ENCODE measurements around the gene ANAPC2.
"Not testable (repeated sequence)": the region's sequence is repeated elsewhere in the genome, so short reads cannot be mapped to it uniquely, and the experiment has no call there.

Gene ANAPC2

DNA sequence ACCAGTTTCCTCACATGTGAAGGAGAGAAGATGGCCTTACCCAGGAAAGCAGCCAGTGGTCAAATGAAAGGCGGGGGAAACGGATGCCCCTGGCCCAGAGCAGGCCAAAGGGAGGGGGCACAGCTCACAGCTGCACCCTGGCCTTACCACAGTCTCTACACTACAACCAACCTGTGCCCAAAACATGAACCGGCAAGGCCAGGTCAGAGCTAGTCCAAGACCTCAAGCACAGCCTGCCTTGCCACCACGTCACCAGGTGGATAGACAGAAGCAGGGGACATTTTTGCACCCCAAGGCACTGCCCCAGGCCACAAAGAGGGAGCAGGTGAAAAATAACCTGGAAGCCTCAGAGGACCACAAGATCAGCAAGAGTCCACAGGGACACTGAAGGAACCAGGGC is 44.9 kb downstream of the ANAPC2 start:
- DNase-seq (ENCODE audit: low spot score), result no peak

DNA sequence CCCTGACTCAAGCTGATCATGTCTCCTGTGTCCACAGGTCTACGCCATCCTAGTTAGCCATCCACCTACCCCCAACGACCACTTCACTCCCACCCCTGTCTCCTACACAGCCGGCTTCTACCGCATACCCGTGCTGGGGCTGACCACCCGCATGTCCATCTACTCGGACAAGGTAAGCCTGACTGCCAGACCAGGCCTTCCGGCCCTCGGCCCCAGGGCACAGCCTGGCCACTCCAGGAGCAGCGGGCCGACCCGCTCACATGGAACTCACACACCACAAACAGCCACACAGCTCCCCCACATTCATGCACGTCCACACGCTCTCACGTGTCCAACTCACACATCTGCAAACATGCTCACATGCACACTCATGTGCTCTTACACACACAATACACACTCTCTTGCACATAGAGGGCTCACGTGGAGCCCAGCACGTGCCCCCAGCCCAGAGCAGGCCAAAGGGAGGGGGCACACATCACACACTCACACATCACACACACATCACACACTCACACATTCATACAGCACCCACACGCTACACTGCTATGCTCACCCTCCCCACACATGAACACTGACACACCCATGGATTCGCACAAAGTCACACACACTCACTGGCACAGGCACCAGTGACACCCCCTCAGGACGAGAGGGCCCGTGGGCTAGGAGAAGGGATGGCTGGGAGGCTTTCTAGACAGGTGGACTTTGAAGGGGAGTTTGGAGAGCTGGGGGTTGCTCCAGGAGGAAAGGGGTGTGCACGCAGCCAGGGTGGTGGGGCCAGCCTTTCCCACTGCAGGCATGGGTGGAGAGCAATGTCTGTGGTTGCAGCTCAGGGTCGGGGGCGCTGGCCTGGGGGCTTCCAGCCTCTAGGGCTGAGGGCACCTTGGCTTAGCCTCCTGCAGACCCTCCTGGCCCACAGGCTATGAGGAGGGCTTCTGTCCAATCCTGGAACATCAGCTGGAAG is 46.1 kb downstream of the ANAPC2 start:
- DNase-seq (ENCODE audit: low spot score), result no peak

DNA sequence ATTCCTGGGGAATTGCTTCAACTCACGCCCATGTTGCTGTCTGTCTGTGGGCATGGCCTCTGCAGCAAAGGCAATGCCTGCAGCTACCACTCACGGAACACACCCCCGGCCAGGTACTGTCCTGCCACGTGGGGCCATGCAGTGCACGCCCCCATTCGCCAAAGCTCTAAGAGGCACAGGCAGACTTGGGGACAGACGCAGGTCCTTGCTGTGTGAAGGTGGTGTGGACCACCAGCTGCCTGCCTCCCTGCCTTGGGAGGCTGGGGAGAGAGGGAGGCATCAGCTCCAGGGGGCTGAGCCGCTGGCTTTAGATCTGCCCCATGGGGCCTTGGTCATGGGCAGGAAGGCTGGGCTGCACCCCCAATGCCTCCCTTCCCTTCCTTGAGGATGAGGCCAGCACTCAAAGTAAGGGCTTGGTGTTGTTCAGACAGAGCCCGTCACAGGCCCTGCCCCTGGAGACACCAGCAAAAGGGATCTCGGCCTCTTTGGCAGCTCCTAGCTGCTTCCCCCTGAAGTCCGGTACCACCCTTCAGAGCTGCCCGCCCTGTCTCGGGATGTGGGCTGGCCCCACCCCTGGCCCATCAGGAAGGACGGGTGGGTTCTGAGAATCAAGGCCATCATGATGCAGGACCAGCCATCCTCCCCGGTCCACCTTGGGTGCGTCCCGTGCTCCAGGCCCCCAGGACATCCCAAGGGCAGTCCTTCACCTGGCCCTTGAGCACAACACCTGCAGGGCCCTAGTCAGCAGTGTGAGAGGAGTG is 47.1 kb downstream of the ANAPC2 start:
- DNase-seq (ENCODE audit: low spot score), result no peak

DNA sequence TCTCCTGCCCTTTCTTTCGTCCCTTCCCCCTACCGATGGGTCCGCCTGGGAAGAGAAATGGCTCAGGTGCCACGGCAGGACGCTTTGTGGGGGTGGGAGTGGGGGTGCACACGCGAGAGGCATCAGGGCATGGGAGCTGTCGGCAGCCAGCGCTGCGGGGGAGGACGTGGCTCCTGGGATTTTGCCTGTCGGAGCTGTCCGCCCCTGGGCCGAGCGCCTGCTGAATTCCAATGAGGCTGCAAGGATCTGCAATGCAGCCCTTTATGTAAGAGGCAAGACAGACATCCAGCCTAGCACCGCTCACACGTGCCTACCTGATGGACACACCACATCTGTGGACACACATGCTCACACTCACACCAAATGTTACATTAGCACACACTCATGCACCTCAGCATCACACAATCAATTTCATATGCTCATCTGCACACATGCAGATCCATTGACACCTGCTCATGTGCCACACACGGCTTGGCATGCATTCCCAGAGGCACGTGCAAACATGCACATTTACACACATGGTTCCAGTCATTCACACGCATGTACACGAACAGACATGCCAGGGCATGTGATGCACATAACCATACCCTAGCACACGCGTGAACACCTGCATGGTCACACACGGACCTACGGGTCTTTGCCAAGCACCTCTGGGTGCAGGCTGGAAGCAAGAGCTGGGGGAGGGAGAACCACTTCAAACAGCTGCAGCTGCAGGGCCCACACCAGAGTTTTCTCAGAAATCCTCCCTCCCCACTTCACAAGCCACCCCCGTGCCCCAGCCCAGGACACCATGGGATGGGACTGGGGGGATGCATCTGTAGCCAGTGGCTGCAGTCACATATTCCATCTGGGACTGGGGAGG is 48.0 kb downstream of the ANAPC2 start:
- DNase-seq (ENCODE audit: low spot score), result no peak

DNA sequence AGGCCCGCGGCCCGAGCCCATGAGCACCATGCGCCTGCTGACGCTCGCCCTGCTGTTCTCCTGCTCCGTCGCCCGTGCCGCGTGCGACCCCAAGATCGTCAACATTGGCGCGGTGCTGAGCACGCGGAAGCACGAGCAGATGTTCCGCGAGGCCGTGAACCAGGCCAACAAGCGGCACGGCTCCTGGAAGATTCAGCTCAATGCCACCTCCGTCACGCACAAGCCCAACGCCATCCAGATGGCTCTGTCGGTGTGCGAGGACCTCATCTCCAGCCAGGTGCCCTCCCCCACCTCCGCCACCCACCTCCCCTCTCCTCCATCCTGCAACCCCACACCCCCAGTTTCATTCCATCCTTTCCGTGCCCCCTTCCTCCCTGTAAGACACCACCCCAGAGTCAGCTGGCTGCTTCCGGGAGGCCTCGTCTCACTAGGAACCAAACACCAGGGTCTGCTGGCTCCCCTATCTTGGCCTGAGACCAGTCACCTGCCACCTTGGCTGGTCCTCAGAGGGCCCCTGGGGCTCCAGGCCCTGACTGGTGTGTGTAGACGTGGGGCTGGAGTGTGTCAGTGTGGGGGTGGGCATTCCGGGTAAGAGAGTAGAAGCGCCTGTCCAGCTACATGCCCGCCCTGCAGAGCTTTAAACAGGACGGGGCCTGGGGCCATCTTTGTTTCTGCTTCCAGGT is 48.8 kb downstream of the ANAPC2 start:
- no peak for DNase-seq (ENCODE audit: low spot score)

DNA sequence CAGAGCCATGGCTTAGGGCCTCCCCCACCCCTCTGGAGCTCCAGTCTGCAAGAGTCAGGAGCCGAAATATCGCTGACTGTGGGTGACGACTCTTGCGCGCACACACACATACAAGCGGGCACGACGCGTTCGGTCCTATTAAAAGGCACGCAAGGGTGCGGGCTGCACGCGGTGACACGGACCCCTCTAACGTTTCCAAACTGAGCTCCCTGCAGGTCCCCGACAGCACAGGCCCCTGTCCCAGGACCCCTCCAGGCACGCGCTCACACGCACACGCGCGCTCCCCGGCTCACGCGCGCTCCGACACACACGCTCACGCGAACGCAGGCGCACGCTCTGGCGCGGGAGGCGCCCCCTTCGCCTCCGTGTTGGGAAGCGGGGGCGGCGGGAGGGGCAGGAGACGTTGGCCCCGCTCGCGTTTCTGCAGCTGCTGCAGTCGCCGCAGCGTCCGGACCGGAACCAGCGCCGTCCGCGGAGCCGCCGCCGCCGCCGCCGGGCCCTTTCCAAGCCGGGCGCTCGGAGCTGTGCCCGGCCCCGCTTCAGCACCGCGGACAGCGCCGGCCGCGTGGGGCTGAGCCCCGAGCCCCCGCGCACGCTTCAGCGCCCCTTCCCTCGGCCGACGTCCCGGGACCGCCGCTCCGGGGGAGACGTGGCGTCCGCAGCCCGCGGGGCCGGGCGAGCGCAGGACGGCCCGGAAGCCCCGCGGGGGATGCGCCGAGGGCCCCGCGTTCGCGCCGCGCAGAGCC is 49.5 kb downstream of the ANAPC2 start, which contains the start of gene GRIN1:
GRIN1 (plus strand) TSS at position 433 of the 746 bp plus-strand sequence. CDS start 333 bp downstream, outside the sequence.
- no peak for DNase-seq (ENCODE audit: low spot score)

DNA sequence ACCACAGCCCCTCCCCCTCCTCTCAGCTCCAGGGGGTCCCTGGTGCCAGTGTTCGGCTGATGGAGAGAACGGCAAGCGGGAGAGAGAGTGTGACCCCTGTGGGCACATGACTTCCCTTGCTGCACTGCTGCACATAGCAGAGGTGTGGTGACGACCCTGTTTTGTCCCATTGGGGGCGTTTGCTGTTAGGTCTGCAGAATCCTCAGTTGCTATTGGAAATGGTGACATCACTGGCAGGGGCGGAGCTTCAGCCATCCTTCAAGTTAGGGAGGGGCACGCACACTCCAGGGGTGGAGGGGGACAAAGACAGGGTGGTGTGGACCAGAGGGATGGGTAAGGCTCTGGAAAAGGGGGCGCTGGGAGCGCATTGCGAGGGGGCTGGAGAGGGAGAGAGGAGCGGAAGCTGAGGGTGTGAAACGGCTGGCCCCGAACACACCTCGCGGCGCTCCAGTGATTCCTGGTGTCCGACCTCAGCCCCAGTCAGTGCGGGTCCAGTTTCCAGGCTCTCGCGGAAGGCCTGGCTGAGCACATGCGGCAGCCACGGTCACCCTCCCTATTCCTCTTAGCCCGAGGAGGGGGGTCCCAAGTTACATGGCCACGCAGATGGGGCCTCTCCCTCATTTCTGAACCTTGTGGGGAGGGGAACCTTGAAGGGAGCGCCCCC is 50.2 kb downstream of the ANAPC2 start:
- DNase-seq (ENCODE audit: low spot score), result no peak

DNA sequence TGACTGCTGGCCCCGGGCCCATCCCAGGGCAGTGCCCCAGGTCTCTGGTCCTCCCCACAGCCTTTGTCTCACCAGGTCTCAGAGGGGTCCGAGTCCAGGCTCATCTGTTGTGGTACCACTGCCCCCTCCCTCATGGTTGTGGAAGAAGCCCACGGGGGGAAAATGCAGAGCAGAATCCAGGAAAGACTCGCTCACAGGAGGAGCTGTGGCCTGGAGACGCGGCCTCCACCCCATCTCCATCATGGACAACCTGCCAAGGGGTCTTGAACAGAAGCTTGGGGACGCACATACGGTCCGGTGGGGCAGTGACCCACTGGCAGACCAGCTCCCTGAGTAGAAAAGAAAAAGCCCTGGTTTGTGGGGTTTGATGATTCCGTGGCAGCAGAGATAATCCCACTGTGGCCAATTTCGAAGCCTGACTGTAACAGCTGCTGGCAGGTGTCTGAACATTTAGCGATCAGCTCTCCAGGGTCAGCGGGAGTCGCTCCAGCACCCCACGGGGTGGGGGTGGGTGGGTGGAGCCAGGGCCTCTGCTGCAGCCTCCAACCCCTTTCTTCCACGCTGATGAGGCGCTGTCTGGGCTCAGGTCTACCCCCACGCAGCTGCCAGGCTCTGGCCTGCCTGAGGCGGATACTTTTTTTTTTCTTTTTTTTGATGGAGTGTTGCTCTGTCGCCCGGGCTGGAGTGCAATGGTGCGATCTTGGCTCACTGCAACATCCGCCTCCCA is 51.3 kb downstream of the ANAPC2 start:
- DNase-seq (ENCODE audit: low spot score), result no peak

DNA sequence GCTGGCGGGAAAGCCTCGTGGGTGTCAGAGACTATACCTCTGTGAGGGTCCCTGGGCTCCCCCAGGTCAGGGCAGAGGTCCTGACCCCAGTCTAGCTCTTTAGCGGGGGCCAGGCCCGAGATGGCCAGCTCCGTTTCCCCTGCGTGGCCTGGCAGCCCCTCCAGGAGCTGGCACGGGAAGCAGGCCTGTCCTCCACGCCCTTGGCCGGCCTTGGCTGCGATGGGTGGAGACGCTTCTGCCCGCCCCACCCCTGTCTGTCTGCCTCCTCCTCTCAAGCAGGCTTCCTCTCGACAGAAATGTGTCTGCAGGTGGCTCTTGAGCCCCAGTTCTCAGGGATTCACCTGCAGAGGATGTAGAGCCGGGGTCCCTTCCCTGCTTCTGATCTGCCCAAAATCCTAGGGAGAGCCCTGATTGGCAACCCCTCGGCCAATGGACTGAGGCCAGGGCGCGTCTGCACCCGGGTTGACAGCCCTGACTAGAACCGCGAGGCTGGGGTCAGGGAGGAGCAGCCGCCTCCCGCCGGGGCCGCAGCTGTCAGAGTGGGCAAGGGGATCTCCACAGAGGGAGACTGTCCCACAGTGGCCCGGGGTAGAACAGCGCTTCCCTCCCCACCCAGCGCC is 52.0 kb downstream of the ANAPC2 start:
- no peak for DNase-seq (ENCODE audit: low spot score)

DNA sequence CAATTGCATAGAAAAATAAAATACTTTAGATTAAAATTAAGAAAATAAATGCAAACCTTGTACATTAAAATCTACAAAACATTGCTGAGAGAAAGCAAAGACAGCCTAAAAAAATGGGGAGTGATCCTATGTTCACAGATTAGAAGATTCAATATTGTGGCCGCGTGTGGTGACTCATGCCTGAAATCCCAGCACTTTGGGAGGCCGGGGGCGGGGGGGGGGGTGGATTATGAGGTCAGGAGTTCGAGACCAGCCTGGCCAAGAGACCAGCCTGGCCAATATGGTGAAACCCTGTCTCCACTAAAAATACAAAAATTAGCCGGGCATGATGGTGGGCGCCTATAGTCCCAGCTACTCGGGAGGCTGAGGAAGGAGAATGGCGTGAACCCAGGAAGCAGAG is 53.2 kb downstream of the ANAPC2 start:
- DNase-seq (ENCODE audit: low spot score), result not testable (repeated sequence)

DNA sequence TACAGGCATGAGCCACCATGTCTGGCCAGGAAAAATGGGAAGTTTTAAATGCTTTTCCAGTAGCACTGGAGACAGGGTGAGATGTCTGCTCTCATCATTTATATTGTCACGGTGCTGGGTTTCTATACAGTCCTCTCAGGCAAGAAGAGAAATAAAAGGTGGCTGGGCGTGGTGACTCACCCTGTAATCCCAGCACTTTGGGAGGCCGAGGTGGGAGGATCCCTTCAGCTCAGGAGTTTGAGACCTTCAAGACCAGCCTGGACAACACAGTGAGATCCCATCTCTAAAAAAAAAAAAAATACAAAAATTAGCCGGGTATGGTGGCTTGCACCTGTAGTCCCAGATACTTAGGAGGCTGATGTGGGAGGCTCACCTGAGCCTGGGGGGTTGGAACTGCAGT is 54.2 kb downstream of the ANAPC2 start:
- no peak for DNase-seq (ENCODE audit: low spot score)

DNA sequence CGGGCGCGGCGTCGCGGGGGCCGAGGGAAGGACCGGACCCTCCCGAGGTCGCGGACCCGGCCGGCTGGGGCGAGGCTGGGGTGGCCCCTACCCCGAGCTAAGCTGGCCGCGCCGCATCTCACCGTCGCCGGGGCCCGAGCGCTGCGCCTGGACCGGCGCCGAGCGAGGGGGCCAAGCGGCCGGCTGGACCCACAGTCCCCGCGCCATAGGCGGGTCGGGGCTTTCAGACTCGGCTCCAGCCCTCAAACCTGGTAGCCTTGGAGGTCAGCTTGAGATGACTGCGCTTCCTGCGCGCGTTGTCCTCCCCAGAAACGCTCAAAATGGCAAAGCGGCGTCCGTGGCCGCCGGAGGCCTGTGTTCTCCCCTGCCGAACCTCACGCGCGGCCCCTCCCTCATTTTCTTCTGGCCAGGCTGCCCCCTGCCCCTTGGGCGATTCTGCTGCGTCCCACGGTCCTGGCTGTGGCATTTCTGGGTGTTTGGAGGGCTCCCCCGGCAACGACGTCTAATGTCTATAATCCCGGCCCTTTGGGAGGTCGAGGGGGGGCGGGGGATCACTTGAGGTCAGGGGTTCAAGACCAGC is 58.1 kb downstream of the ANAPC2 start:
- no peak for DNase-seq (ENCODE audit: low spot score)

DNA sequence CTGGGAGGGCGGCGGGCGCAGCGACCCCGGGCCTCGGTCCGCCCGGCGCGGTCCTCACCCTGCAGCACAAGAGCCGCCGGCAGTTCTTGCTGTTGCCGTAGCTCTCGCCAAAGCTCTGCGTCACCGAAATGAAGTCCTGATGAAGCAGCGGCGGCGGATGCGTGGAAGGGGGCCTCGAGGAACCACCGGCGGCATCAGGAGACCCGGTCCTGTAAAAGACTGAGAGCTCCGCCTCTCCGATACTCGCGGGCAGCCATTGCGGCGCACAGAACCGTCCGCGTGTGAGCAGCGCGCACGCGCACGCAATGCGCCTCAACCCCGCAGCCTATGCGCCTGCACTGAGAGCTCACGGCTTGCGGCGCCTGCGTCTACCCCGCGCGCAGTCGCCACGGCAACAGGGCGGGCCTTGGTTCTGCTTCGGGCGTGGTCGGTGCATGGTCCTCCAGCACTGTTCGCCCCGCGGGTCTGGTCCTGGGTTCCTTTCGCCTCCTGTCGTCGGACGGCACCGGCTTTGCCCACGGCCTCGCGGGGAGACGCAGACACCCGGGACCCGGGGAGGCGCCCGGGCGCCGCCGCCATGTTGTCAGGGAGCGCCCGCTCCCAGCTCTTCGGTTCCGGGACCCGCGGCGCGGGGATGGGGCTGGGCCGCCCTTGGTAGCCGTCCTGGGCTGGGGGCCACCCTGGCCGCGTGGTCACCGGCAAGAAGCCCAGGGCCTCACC is 58.7 kb downstream of the ANAPC2 start:
- peak; percentile 97 for DNase-seq (ENCODE audit: low spot score)

DNA sequence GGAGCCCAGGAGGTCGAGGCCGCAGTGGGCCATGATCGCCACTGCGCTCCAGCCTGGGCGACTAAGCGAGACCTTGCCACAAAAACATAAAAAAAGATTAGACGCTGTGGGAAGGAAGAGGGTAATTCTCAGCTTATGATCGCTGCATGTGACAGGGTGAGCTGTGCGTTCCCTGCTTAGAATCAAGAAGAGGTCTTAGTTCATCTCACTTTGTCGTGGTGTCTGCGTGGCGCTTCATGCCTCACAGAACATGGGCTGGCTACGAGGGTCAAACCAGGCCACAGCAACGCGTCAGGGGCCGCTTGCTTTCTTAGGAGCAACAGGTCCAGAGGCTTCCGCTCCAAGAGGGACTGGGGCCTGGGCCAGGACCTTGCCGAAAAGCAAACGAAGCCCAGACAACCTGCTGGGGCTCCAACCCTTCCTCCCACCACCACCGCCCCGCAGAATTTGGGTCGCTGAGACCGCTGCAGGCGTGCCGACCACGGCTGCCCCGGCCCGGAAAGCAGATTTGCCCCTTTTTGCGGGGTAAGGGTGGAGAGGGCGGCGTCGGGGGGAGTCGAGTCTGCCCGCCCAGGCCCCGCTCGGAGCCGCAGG is 59.4 kb downstream of the ANAPC2 start:
- no peak for DNase-seq (ENCODE audit: low spot score)

DNA sequence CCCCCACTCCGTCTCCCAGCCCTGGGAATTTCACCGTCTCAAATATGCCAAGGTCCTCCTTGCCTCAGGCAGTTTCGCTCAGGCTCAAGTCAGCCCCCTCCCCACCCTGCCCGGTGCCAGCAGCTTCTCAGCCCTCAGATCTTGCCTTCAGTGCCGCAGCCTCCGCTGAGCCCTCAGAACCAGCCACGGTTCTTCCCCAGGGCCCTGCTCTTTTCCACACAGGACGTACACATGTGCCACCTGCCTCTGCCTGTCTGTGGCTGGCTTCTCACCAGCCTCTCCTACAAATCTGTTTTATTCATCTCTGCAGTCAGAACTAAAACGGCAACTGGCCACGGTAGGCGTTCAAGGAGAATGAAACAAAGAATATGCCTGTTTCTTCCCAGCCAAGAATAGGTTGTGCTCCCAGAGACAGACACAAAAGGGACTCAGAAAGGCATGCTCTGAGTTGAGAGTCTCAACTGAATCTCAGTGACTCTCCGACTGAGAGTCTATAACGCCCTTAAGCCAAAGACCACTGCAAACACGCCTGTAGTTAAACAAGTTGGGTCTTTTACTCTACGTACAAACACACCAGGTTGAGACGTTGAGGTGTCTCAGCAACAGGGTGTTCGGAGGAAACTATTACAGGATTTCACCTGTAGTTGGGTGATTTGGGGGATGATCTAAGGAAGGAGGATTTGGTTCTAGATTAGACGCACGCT is 60.0 kb downstream of the ANAPC2 start:
- DNase-seq (ENCODE audit: low spot score), result no peak

DNA sequence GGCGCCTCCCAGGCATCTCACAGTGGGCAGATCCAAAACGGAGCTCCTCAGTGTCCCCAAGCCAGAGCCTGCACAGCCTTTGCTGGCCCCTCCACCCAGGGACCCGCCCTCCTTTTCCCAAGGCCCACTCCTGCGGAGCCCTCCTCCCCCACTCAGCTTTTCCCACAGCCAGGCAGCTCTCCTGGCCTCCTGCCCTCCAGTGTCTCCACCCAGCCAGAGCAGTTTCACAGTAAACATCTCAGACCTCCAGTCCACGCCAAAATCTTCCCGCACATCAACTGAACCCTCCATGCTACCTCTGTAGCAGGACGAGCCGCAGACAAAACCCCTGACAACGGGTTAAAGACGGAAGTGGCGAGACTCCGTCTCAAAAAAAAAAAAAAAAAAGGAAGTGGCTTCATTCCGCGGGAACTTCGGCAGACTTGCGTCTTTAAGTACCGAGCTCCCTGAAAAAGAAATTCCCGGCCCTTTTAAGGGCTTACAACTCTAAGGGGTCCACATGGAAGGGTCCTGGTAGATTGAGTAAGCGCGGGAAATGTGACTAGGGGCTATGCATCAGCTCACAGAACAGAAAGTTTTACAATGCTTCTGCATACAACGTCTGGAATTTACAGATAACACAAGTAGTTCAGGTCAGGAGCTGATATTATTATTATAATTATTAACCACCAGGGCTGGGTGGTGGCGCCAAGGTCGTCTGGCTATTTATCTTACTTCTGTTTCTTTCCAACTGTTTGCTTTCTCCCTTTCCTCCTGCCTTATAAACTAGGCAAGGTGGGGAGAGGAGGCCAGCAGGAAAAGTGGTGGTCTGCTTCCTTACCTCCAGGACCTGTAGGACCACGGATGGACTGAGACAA is 60.8 kb downstream of the ANAPC2 start:
- DNase-seq (ENCODE audit: low spot score), result no peak

Measured in HuH-7 (cell line).